ENCODE measurements around the gene HOXA4.

- TF ChIP-seq POLR2A (IDR thresholded peaks at IDR 0.05): no peak
- TF ChIP-seq, protein P1, sequence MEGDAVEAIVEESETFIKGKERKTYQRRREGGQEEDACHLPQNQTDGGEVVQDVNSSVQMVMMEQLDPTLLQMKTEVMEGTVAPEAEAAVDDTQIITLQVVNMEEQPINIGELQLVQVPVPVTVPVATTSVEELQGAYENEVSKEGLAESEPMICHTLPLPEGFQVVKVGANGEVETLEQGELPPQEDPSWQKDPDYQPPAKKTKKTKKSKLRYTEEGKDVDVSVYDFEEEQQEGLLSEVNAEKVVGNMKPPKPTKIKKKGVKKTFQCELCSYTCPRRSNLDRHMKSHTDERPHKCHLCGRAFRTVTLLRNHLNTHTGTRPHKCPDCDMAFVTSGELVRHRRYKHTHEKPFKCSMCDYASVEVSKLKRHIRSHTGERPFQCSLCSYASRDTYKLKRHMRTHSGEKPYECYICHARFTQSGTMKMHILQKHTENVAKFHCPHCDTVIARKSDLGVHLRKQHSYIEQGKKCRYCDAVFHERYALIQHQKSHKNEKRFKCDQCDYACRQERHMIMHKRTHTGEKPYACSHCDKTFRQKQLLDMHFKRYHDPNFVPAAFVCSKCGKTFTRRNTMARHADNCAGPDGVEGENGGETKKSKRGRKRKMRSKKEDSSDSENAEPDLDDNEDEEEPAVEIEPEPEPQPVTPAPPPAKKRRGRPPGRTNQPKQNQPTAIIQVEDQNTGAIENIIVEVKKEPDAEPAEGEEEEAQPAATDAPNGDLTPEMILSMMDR (IDR thresholded peaks at IDR 0.05): no peak
Observed at GRCh38 chr7:27173511-27173955, 43.0 kb upstream of the HOXA4 start.
